Trophoblast cell (in vitro differentiated cells and primary cell): ENCODE results near the gene CLEC14A.

Source experiments
- DNase-seq, 2 donors: peaks; one replicate each; pipeline ENCODE4 v3.0.0-alpha.2; 2016
- H2AFZ ChIP-seq: 2 replicates; pipeline ENCODE4 v1.6.1; 2013; ENCODE audit warnings: low read length, moderate library complexity, mild to moderate bottlenecking; ENCODE audit not compliant: insufficient read depth, poor library complexity
- H2AK5ac ChIP-seq: 2 replicates; pipeline ENCODE4 v1.6.1; 2013; ENCODE audit warnings: mild to moderate bottlenecking, low read length
- H2BK120ac ChIP-seq: 2 replicates; pipeline ENCODE4 v1.6.1; 2013; ENCODE audit warnings: low read length, mild to moderate bottlenecking, moderate library complexity; ENCODE audit not compliant: insufficient read depth, poor library complexity
- H2BK12ac ChIP-seq: 2 replicates; pipeline ENCODE4 v1.6.1; 2013; ENCODE audit warnings: mild to moderate bottlenecking, low read length, moderate library complexity
- H2BK5ac ChIP-seq: 2 replicates; pipeline ENCODE4 v1.6.1; 2013; ENCODE audit warnings: low read length, low read depth, moderate library complexity, mild to moderate bottlenecking; ENCODE audit not compliant: poor library complexity
- H3K14ac ChIP-seq: 2 replicates; pipeline ENCODE4 v1.6.1; 2013; ENCODE audit warnings: mild to moderate bottlenecking, low read length
- H3K18ac ChIP-seq: 2 replicates; pipeline ENCODE4 v1.6.1; 2013; ENCODE audit warnings: mild to moderate bottlenecking, low read length
- H3K23ac ChIP-seq: 2 replicates; pipeline ENCODE4 v1.6.1; 2013; ENCODE audit warnings: low read length
- H3K27ac ChIP-seq: 2 replicates; pipeline ENCODE4 v1.5.1; 2013; ENCODE audit warnings: low read depth, mild to moderate bottlenecking, inconsistent platforms, low read length, moderate library complexity
- H3K27me3 ChIP-seq: 2 replicates; pipeline ENCODE4 v1.6.1; 2013; ENCODE audit warnings: inconsistent platforms, mild to moderate bottlenecking, low read length, moderate library complexity; ENCODE audit not compliant: insufficient read depth
- H3K36me3 ChIP-seq, 2 experiments: 1 replicate in 1 of 2; 2 replicates in 1 of 2; pipeline ENCODE4 v1.6.1; 2013; ENCODE audit warnings: low read length in 2 of 2, mild to moderate bottlenecking in 2 of 2, moderate library complexity in 1 of 2; ENCODE audit not compliant: insufficient read depth in 2 of 2, control insufficient read depth in 1 of 2
- H3K4ac ChIP-seq: 2 replicates; pipeline ENCODE4 v1.6.1; 2013; ENCODE audit warnings: low read depth, mild to moderate bottlenecking, low read length, moderate library complexity
- H3K4me1 ChIP-seq, 2 experiments: 1 replicate in 1 of 2; 2 replicates in 1 of 2; pipeline ENCODE4 v1.6.1; 2013; ENCODE audit warnings: low read length in 2 of 2, mild to moderate bottlenecking in 2 of 2, moderate library complexity in 1 of 2; ENCODE audit not compliant: insufficient read depth in 2 of 2, control insufficient read depth in 1 of 2
- H3K4me2 ChIP-seq: 2 replicates; pipeline ENCODE4 v1.6.1; 2013; ENCODE audit warnings: inconsistent platforms, mild to moderate bottlenecking, low read length, moderate library complexity
- H3K4me3 ChIP-seq: 2 replicates; pipeline ENCODE4 v1.5.1; 2013; ENCODE audit warnings: mild to moderate bottlenecking, low read depth, low read length, inconsistent platforms
- H3K79me1 ChIP-seq: one replicate; pipeline ENCODE4 v1.6.1; 2013; ENCODE audit warnings: low read length
- H3K79me2 ChIP-seq: 2 replicates; pipeline ENCODE4 v1.6.1; 2013; ENCODE audit warnings: low read length, mild to moderate bottlenecking; ENCODE audit not compliant: control insufficient read depth, insufficient read depth, poor library complexity
- H3K9ac ChIP-seq: 2 replicates; pipeline ENCODE4 v1.6.1; 2013; ENCODE audit warnings: mild to moderate bottlenecking, low read length
- H3K9me3 ChIP-seq: 2 replicates; pipeline ENCODE4 v1.6.1; 2013; ENCODE audit warnings: low read depth, mild to moderate bottlenecking, control low read depth, inconsistent platforms, low read length; ENCODE audit not compliant: insufficient read depth
- H4K12ac ChIP-seq: 2 replicates; pipeline ENCODE4 v1.6.1; 2013; ENCODE audit warnings: low read depth, mild to moderate bottlenecking, low read length, moderate library complexity
- H4K8ac ChIP-seq: 2 replicates; pipeline ENCODE4 v1.6.1; 2013; ENCODE audit warnings: low read depth, mild to moderate bottlenecking, low read length, moderate library complexity
- H4K91ac ChIP-seq: one replicate; pipeline ENCODE4 v1.6.1; 2013; ENCODE audit warnings: low read depth, mild to moderate bottlenecking, low read length, moderate library complexity
- WGBS: extraction: QIAGEN DNeasy Blood & Tissue Kit; methylation state at CpG from one replicate; pipeline ENCODE4 v1.1.7; 2013; ENCODE audit warnings: missing lambda C conversion rate; ENCODE audit not compliant: insufficient read length, insufficient coverage; ENCODE audit errors: extremely low coverage; 5-methylcytosine and 5-hydroxymethylcytosine counted together

CLEC14A gene

GRCh38 chr14:38254571-38255407 lies 1.1 kb downstream of the CLEC14A start:
- no peak overlapping the region for H4K91ac ChIP-seq
- no peaks in the 10 kb centered on the region for H3K36me3 ChIP-seq
- peak overlapping the region; percentile 40 for H2AFZ ChIP-seq
- H3K18ac ChIP-seq, result no peak overlapping the region
- H3K27me3 ChIP-seq, result peaks cover 25% of the 10 kb centered on the region
- H3K9me3 ChIP-seq, result no peaks in the 10 kb centered on the region
- no CpG with 5 or more reads among the region's 44 CpGs for WGBS
- H3K14ac ChIP-seq, result no peak overlapping the region
- DNase-seq, result no peak
- no peak overlapping the region for H4K12ac ChIP-seq
- H2BK12ac ChIP-seq, result no peak overlapping the region
- peak overlapping the region; percentile 29 for H3K4me3 ChIP-seq
- H3K4me2 ChIP-seq, result peak overlapping the region; percentile 80
- H3K27ac ChIP-seq, result no peak overlapping the region
- peaks cover 3 to 12% of the 10 kb centered on the region in 2 experiments for H3K4me1 ChIP-seq
- no peak overlapping the region for H3K23ac ChIP-seq
- H3K4ac ChIP-seq, result no peak overlapping the region
- no peaks in the 10 kb centered on the region for H3K79me1 ChIP-seq
- no peaks in the 10 kb centered on the region for H3K79me2 ChIP-seq
- no peak overlapping the region for H2BK120ac ChIP-seq
- H2BK5ac ChIP-seq, result no peak overlapping the region
- H3K9ac ChIP-seq, result no peak overlapping the region
- no peak overlapping the region for H4K8ac ChIP-seq
- no peak overlapping the region for H2AK5ac ChIP-seq

- Histone ChIP-seq H3K27ac (no peak overlapping the region), H3K4me1 (peaks cover 3 to 12% of the 10 kb centered on the region in 2 experiments), H4K8ac (no peak overlapping the region), H2AFZ (no peak overlapping the region), H3K23ac (no peak overlapping the region), H2BK12ac (no peak overlapping the region), H4K91ac (no peak overlapping the region), H3K18ac (no peak overlapping the region), H2BK120ac (no peak overlapping the region), H3K9me3 (no peaks in the 10 kb centered on the region), H3K36me3 (no peaks in the 10 kb centered on the region), H3K79me1 (no peaks in the 10 kb centered on the region), H3K9ac (no peak overlapping the region), H3K4me2 (no peak overlapping the region), H3K79me2 (no peaks in the 10 kb centered on the region), H3K4me3 (no peak overlapping the region), H4K12ac (no peak overlapping the region), H2BK5ac (no peak overlapping the region), H3K27me3 (peaks cover 25% of the 10 kb centered on the region), H3K14ac (no peak overlapping the region), H3K4ac (no peak overlapping the region), H2AK5ac (no peak overlapping the region)
- WGBS, result no CpG with 5 or more reads among the region's 4 CpGs
- no peak for DNase-seq
Measured at GRCh38 chr14:38253676-38254075, 2.2 kb downstream of the CLEC14A start.

DNA sequence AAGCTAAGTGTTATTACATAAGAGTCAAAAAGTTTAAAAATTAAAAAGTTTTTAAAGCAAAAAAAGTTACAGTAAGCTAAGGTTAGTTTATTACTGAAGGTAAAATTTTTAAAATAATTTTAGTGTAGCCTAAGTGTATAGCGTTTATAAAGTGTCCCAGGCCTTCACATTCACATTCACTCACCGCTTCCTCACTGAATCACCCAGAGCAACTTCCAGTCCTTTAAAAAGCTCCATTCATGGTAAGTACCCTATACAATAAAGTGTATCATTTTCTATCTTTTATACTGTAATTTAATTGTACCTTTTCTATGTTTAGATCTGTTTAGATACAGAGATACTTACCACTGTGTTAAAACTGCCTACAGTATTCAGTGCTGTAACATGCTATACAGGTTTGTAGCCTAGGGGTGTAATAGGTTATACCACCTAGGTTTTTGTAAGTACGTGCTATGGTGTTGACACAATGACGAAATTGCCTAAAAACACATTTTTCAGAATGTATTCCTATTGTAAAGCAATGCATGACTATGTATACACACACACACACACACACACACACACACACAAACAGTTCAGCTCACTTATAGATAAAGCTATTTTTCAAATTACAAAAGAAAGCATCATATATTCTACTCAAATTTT lies 3.7 kb downstream of the CLEC14A start:
- Histone ChIP-seq H2BK120ac (no peak overlapping the region), H2BK5ac (no peak overlapping the region), H3K4me2 (no peak overlapping the region), H3K4me1 (peaks cover 3 to 12% of the 10 kb centered on the region in 2 experiments), H3K27ac (no peak overlapping the region), H3K4ac (no peak overlapping the region), H2AFZ (no peak overlapping the region), H3K14ac (no peak overlapping the region), H3K79me2 (no peaks in the 10 kb centered on the region), H3K36me3 (no peaks in the 10 kb centered on the region), H2AK5ac (no peak overlapping the region), H4K8ac (no peak overlapping the region), H3K9ac (no peak overlapping the region), H3K23ac (no peak overlapping the region), H3K18ac (no peak overlapping the region), H2BK12ac (no peak overlapping the region), H4K91ac (no peak overlapping the region), H3K27me3 (peaks cover 25% of the 10 kb centered on the region), H3K9me3 (no peaks in the 10 kb centered on the region), H4K12ac (no peak overlapping the region), H3K4me3 (no peak overlapping the region), H3K79me1 (no peaks in the 10 kb centered on the region)
- no peak for DNase-seq
- no CpG with 5 or more reads among the region's 4 CpGs for WGBS

- Histone ChIP-seq H3K4me3 (no peak overlapping the region), H2BK12ac (no peak overlapping the region), H3K4me2 (no peak overlapping the region), H3K4me1 (peaks cover 0 to 3% of the 10 kb centered on the region in 2 experiments), H3K79me2 (no peaks in the 10 kb centered on the region), H2AFZ (no peak overlapping the region), H3K18ac (no peak overlapping the region), H4K12ac (no peak overlapping the region), H3K14ac (no peak overlapping the region), H4K8ac (no peak overlapping the region), H4K91ac (no peak overlapping the region), H3K23ac (no peak overlapping the region), H2AK5ac (no peak overlapping the region), H3K9me3 (no peaks in the 10 kb centered on the region), H3K9ac (no peak overlapping the region), H3K27ac (no peak overlapping the region), H2BK120ac (no peak overlapping the region), H3K36me3 (no peaks in the 10 kb centered on the region), H2BK5ac (no peak overlapping the region), H3K79me1 (no peaks in the 10 kb centered on the region), H3K4ac (no peak overlapping the region), H3K27me3 (peaks cover 14% of the 10 kb centered on the region)
- no peak for DNase-seq
Measured at GRCh38 chr14:38250331-38250730, 5.6 kb downstream of the CLEC14A start.
